D721Med (cell line): ENCODE data around the gene KRT83.
A peak's percentile ranks its signal among the peaks of the same experiment; 100 is the strongest.
"Not testable (repeated sequence)": the region's sequence is repeated elsewhere in the genome, so short reads cannot be mapped to it uniquely, and the experiment has no call there.

ENCODE experiments used
- DNase-seq: peaks from one replicate; pipeline ENCODE4 v3.0.0; 2011; ENCODE audit warnings: low spot score; ENCODE audit not compliant: insufficient read length
- FAIRE-seq: peaks from 2 replicates; lab custom pipeline; 2011; peaks lifted over from hg19 to GRCh38; lab: Jason Lieb, UNC
- CTCF ChIP-seq: IDR thresholded peaks from 2 replicates; pipeline ENCODE4 v1.5.1; 2012; ENCODE audit warnings: mild to moderate bottlenecking, control low read depth; ENCODE audit not compliant: insufficient read depth; ENCODE audit errors: missing control alignments

The KRT83 gene

GRCh38 chr12:52316290-52316689 is 4.9 kb downstream of the KRT83 start:
- FAIRE-seq (no peak), DNase-seq (no peak)
- no peak for TF ChIP-seq CTCF

- not testable (repeated sequence) for DNase-seq, FAIRE-seq
- TF ChIP-seq CTCF, result peak; percentile 35
These were observed 5.5 kb downstream of the KRT83 start for GRCh38 chr12:52315721-52316120.

GRCh38 chr12:52314511-52314910 is 6.7 kb downstream of the KRT83 start:
- DNase-seq, result no peak
- TF ChIP-seq CTCF, result no peak
- no peak for FAIRE-seq

GRCh38 chr12:52313926-52314325 is 7.3 kb downstream of the KRT83 start:
- no peak for FAIRE-seq
- no peak for TF ChIP-seq CTCF

GRCh38 chr12:52313461-52313860 is 7.7 kb downstream of the KRT83 start:
- DNase-seq (no peak), FAIRE-seq (no peak)
- no peak for TF ChIP-seq CTCF

More at GRCh38 chr12:52313926-52314325, 7.3 kb downstream of the KRT83 start:
- no peak for DNase-seq

- no peak for TF ChIP-seq CTCF
- DNase-seq, result no peak
- no peak for FAIRE-seq
These were observed 9.1 kb downstream of the KRT83 start for GRCh38 chr12:52312086-52312485.

GRCh38 chr12:52311285-52311648 is 9.9 kb downstream of the KRT83 start:
- TF ChIP-seq CTCF, result no peak
- DNase-seq (no peak), FAIRE-seq (no peak)
